GM10266 (cell line): ENCODE measurements around the gene HSPD1.
"Not testable (repeated sequence)": the region's sequence is repeated elsewhere in the genome, so short reads cannot be mapped to it uniquely, and the experiment has no call there.

ENCODE experiments used
- DNase-seq: peaks from one replicate; pipeline ENCODE4 v3.0.0; 2012; ENCODE audit errors: extremely low spot score
- CTCF ChIP-seq: IDR thresholded peaks from 2 replicates; pipeline ENCODE4 v1.5.1; 2012; ENCODE audit warnings: mild to moderate bottlenecking, low read depth; ENCODE audit not compliant: control insufficient read depth, insufficient read depth; ENCODE audit errors: missing control alignments

The HSPD1 gene

DNA sequence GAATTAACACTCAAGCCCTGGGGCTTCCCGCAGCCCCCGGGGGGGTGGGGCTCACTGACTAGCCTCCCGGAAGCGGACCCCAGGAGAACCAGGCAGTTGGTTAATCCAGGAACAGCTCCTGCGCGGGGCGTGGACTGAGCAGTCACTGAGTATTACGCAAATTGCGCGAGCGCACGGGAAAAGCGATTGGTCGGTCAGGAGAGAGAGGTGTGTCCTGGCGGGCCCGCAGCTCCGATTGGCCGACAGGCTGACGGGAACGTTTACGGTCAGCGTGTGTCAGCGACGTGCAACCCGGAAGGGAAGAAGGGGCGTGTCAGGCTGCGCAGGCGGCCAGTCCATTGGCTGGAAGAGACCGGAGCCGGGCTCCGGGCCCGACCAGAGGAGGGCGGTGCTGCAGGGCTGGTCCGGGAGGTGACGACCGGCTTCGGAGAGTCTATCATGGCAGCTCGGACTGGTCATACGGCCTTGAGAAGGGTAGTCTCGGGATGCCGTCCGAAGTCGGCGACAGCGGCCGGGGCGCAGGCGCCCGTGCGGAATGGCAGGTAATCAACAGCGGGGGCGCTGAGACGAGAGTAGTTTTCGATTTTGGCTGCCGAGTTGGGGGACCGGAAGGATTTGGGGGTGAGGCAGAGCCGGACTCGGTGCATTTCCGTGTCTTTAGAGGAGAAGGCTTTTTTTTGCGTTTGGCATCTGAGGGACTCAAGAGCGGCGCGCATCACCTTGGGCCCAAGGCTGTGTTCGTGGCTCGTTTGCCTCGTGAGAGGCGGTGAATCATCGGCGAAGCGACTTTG, 46.3 kb downstream of the HSPD1 start, which contains the start of gene COQ10B:
Gene COQ10B, plus strand, starts transcription at position 430 of the 791 bp plus-strand sequence. Its CDS starts 9 bp downstream, at position 439.
- peak; percentile 96 for DNase-seq
- TF ChIP-seq CTCF = peak; percentile 23

DNA sequence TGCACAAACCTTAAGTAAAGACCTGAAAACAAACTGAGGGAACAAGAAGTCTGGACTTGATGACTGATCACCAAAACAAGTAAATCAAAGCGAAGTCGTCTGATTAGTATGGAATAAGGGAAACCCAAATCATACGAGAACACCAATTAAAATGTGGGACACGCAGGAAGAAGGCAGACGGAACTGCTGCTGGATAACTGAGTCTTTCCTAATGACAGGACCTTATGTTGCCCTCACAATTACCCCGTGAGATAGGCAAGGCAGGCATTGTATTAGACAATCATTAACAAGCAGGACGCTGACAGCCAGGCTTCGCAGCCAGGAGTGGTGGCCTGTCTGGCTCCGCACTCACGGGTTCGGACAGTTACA, 46.9 kb downstream of the HSPD1 start:
- DNase-seq = peak; percentile 16
- TF ChIP-seq CTCF = no peak

GRCh38 chr2:197450935-197451358, 48.7 kb downstream of the HSPD1 start:
- DNase-seq = not testable (repeated sequence)

GRCh38 chr2:197450465-197450864, 49.2 kb downstream of the HSPD1 start:
- DNase-seq = no peak
- TF ChIP-seq CTCF = no peak

GRCh38 chr2:197446844-197447243, 52.8 kb downstream of the HSPD1 start:
- no peak for TF ChIP-seq CTCF
- no peak for DNase-seq

- no peak for DNase-seq
- TF ChIP-seq CTCF = no peak
Measured at GRCh38 chr2:197445746-197446145, 53.9 kb downstream of the HSPD1 start.

DNA sequence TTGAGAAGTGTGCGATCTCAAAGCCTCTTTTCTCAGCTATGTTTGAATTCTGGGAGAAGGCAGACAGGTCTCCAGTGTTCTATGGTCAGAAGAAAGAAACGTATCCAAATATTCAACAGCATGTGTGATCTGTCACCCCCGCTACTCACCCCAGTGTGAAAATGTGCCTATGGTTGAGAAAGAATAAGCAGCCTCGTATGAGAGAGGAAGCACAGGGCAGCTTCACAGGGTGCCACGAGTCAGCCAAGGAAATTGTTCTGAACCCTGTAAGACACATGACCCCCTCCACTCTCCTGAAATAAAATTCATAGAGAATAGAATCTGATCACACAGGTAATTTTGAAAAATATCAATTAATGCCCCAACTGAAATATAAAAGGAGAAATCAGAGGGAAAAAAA, 56.8 kb downstream of the HSPD1 start:
- DNase-seq = no peak
- TF ChIP-seq CTCF = no peak
